ENCODE results near the gene PSMD3.
A peak's percentile ranks its signal among the peaks of the same experiment; 100 is the strongest.
"Not testable (repeated sequence)": the region's sequence is repeated elsewhere in the genome, so short reads cannot be mapped to it uniquely, and the experiment has no call there.

PSMD3 gene

GRCh38 chr17:39980351-39981206 is at the start of gene PSMD3:
PSMD3 (plus strand) TSS chr17:39980807; CDS start chr17:39980971, 164 bp downstream.
- peak; percentile 99 to 100 for DNase-seq

- no peak for DNase-seq
Measured at GRCh38 chr17:39933912-39934311, 46.7 kb upstream of the PSMD3 start.

- no peak for DNase-seq
Measured at GRCh38 chr17:39934324-39934723, 46.3 kb upstream of the PSMD3 start.

GRCh38 chr17:39935909-39936308 is 44.7 kb upstream of the PSMD3 start:
- DNase-seq = no peak

GRCh38 chr17:39937447-39937846 is 43.2 kb upstream of the PSMD3 start:
- DNase-seq = no peak

GRCh38 chr17:39938140-39938869 is 42.3 kb upstream of the PSMD3 start:
- DNase-seq = no peak

- DNase-seq = no peak
Measured at GRCh38 chr17:39939106-39939505, 41.5 kb upstream of the PSMD3 start.

GRCh38 chr17:39939588-39940419 is 40.8 kb upstream of the PSMD3 start:
- peak; percentile 15 to 23 for DNase-seq

GRCh38 chr17:39943702-39944392 is 36.8 kb upstream of the PSMD3 start:
- no peak for DNase-seq

- no peak for DNase-seq
Measured at GRCh38 chr17:39944393-39944711, 36.3 kb upstream of the PSMD3 start.

- no peak for DNase-seq
Measured at GRCh38 chr17:39946551-39947330, 33.9 kb upstream of the PSMD3 start.

GRCh38 chr17:39948489-39948828 is 32.1 kb upstream of the PSMD3 start:
- not testable (repeated sequence) for DNase-seq

- DNase-seq = no peak
Measured at GRCh38 chr17:39949028-39949427, 31.6 kb upstream of the PSMD3 start.

- no peak for DNase-seq
Measured at GRCh38 chr17:39950871-39951348, 29.7 kb upstream of the PSMD3 start.

- no peak for DNase-seq
Measured at GRCh38 chr17:39951924-39952679, 28.5 kb upstream of the PSMD3 start.

GRCh38 chr17:39952680-39953470 is 27.7 kb upstream of the PSMD3 start:
- DNase-seq = peak; percentile 96

- no peak for DNase-seq
Measured at GRCh38 chr17:39953471-39953888, 27.1 kb upstream of the PSMD3 start.

GRCh38 chr17:39954876-39955275 is 25.7 kb upstream of the PSMD3 start:
- DNase-seq = no peak

GRCh38 chr17:39955726-39956225 is 24.8 kb upstream of the PSMD3 start:
- no peak for DNase-seq

GRCh38 chr17:39960524-39961041 is 20.0 kb upstream of the PSMD3 start:
- DNase-seq = no peak

Data from SHP77 (cell line).